Endometrial microvascular endothelial cells (primary cell): ENCODE results near the gene WIPF3. TPM values are rescaled to one million over a fixed set of nuclear protein-coding genes. Genes with fewer than 3 reads are reported as not detected.

Experiments
- in situ Hi-C: cut with HindIII; loops from 2 replicates; pipeline ENCODE4 v1.10.0; 2017; ENCODE audit warnings: low sequenced_read_pairs, low pct_unique_long_range_greater_than_20kb; ENCODE audit errors: inconsistent ontology term
- total RNA-seq: library from RNA; depleted of rRNA; stranded (reverse); fragments of >200 nt; gene quantifications from one replicate; pipeline ENCODE4 v1.2.3, GENCODE V29; 2015; ENCODE audit errors: inconsistent ontology term

The WIPF3 gene
- total RNA-seq, 1 donor from 2014 or later: not detected

DNA sequence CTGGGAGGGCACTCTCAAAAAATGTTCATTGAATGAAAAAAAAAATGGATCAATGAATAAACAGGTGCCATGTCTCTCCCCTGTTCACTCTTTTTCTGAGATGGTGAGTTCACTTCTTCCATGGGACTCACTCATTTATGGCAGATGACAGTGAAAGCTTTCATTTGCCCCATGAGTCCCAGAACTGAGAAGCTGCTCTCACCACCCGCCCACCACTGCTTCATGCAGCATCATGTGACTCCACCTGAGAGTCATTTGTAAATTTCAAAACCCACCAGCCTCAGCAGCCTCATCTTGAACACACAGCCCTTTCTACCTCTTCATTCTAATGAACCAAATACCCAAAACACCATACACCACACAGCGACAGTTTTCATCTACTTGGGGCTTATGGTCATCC is 118.4 kb downstream of the WIPF3 start:
- in situ Hi-C loops: no loop called here

DNA sequence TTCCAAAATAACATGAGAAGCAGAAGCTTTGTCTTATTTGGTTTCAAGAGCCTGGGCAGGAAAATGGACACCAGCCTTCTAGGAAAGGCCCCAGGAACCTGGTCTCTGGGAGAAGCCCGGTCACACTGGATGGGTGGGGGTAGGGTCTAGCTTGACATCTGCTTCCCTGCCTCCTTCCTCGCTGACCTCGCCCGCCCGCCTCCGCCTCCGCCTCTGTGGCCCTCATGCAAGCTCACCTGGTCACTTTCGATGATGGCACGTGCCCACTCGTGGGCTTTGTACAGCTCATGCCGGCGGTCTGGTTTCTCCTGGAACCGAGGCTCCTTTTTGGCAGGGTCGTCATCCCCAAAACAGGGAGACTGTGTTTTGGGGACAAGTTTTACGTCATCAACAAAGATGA is 119.9 kb downstream of the WIPF3 start:
- in situ Hi-C loops: no loop called here

DNA sequence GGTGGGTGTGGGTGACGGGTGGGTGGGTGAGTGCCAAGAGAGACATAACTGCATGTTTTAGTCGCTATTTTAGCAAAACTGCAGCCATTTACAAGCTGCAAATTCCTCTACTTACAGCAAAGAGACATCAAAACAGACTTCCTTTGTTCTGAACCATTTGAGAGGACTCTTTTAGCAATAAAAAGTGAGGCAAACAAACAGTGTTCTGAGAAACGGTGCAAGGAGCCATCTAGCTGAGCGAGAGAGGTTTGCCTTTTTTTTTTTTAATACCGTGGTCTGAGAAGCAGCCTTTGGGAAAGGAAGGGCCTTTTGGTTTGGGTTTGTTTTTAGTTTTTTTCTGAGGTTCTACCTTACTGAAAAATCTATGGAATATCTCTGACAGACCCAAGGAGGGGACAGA is 120.4 kb downstream of the WIPF3 start:
- in situ Hi-C loops: no loop called here

DNA sequence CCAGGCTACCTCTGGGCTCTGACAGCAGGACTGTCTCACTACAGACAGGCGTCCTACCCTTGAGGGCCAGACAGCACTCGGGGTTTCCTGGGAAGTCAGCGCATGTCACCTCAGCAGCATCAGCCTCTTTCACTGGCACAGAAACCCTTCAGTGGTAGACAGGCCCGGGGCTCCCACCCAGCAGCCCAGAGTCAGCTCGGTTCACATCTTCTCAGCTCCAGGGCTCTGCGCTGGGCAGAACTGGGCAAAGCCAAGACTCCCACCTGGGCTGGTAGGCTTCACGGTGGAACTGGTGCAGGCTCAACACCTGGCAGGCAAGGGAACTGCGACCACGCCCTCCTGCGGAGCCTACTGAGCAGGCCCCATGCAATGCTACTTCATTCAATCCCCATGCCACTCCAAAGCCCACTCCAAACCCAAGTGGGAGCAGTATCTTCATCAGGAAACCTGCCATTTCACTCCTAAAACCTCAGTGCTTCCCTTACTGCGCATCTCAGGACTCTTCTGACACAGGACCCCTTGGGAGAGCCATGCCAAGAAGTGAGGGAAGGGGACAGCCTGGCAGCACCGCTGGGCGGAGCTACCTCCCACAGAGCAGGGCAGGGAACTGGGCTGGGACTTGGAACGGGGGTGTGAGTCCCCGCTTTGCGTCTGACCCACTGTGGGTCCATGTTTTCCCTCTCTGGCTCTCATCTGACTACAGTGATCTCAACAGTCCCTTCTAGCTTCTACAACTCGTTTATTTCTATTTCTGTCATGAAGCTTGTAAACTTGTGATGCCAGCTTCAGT is 122.9 kb downstream of the WIPF3 start:
- in situ Hi-C loops: no loop called here

- in situ Hi-C loops: no loop called here
These were observed 128.8 kb downstream of the WIPF3 start for GRCh38 chr7:29935111-29935510.

GRCh38 chr7:29937132-29937531 is 130.8 kb downstream of the WIPF3 start:
- in situ Hi-C loops: no loop called here

GRCh38 chr7:29940199-29940598 is 133.9 kb downstream of the WIPF3 start:
- in situ Hi-C loops: no loop called here

- in situ Hi-C loops: no loop called here
These were observed 139.0 kb downstream of the WIPF3 start for GRCh38 chr7:29945259-29945809.

DNA sequence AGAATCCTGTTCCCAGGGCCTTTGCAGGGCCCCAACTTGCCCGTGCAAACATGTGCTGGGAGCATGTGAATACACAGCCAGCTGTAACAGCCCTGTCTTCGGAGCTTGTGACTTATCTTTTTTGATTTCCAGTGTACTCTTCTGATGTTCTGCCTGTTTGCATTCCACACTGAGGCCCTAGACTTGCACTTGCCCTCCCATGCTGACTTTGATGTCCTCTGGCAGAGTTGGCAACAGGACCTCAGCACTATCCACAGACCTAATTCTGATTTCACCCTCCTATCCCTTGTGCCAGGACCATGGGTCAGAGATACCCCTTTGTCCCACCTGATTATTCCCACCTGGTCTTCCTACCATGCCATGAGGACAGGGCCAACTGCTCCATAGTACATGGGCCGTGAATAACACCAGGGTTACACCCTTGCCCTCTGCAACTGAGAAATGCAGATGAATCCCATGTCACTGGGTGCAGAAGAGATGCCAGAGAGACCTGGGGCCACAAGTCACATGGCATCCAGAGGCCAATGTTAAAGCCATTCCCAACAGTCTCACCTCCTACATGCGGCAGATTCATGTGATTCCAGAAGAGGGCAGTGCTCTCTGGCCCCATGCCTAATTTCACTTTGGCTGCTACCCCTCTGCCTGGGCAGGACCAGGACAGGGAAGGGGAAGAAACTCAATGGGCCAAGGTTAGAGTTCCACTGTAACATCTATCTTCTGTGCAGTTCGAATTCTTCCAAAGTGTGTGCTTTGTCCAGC is 140.3 kb downstream of the WIPF3 start:
- in situ Hi-C loops: no loop called here

DNA sequence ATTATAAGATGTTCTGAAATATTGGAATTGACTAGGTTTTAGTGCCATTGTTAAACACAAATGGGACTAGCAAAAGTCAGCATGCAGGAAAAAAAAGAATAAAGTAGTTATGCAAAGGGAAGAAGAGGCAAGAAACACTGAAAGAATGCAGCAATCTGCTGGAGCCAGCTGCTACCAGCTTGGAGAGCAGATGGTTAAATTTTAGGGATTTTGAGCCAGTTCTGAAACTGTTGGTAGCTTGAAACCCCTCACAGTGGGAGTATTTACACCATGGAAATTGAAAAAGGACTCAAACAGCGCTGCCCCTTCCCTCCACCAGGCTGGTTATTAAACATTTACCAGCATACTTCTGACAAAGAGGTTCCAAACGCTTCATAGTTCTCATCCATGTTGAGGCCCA is 142.3 kb downstream of the WIPF3 start:
- in situ Hi-C loops: no loop called here

DNA sequence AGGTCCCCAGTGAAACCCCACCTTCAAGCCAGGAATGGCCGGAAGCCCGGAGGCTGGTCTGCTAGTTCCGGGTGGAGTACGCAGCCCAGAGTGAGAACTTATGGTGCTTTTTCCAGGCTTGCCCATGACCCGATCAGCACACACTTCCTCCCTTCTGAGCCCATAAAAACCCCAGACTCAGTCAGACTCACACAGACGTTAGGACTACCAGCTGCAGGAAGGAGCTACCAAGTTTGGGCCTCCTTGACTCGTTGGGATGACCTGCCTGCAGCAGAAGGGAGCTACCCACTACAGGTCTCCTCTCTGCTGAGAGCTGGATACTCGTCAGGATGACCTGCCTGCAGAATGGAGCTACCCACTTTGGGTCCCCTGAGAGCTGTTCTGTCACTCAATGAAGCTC is 144.2 kb downstream of the WIPF3 start:
- in situ Hi-C loops: no loop called here

GRCh38 chr7:29951206-29951605 is 144.9 kb downstream of the WIPF3 start:
- in situ Hi-C loops: no loop called here

- in situ Hi-C loops: no loop called here
These were observed 147.5 kb downstream of the WIPF3 start for GRCh38 chr7:29953726-29954347.

- in situ Hi-C loops: no loop called here
These were observed 148.9 kb downstream of the WIPF3 start for GRCh38 chr7:29955075-29955792.

DNA sequence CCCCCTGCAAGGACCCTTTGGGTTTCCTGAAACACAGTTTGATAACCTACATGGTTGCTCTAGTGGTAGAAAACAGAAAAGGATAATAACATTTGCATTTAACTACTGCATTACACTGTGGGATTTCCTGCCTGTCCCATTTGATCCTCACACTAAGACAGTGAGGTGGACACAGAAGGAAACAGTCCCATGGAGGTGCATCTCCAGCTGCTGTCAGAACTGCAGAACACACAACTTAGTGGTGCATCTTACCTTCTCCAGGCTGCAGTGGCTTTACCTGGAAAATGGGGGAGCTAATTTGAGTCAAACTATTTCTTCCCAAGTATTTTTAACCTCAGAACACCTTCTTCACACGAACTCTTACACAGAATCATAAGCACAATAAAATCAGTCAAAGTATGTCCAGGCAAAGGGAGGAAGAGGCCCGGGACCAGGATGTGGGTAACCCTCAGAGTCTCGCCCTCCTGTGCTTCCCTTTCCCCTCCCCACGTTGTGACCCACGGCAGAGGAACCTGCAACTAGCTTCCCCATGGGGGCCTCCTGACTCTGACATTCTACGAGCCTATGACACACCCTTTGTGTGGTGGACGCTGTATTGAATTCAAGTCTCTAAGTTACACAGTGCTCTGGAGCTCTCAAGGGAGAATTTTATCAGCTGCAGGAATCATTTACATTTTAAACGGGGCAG is 149.6 kb downstream of the WIPF3 start:
- in situ Hi-C loops: no loop called here

GRCh38 chr7:29956487-29956836 is 150.2 kb downstream of the WIPF3 start:
- in situ Hi-C loops: no loop called here

DNA sequence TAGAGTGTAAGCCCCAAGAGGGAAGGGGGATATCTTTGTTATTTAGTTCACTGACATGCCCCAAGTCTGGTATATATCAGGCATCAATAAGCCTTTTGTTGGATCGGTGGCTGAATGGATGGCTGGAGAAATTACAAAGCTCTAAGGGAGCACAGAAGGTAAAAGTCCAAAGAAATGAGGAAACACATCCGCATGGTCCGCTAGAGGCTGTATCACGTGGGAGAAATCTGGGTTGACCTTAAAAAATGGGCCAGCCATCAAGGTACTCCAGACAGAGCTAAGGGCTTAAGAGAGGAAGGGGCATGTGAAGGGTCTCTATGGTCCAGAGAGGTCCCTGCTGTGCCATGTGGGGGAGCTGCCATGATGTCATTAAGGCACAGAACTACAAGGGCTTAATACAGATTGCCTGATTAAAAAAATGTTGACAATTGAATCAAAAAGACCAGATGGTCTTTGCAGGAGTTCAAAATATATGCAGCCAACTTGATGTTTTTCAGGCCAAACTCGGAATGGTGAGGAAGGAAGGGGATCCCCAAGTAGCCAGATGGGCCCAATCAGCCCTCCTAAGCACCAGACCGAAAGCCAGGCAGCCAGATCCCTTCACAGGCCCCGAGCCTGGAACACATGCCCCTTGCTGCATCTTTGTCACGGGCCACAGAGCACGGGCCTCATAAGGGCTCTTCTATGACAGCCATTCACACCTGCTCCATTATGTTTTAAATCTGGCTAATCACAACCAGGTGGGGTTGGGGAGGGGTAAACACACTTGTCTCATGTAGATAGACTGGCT is 151.4 kb downstream of the WIPF3 start:
- in situ Hi-C loops: no loop called here
